Measurements from ENCODE around the gene MYRFL.

GRCh38 chr12:69998922-69999321 lies 173.9 kb downstream of the MYRFL start:
- TF ChIP-seq, protein P1, sequence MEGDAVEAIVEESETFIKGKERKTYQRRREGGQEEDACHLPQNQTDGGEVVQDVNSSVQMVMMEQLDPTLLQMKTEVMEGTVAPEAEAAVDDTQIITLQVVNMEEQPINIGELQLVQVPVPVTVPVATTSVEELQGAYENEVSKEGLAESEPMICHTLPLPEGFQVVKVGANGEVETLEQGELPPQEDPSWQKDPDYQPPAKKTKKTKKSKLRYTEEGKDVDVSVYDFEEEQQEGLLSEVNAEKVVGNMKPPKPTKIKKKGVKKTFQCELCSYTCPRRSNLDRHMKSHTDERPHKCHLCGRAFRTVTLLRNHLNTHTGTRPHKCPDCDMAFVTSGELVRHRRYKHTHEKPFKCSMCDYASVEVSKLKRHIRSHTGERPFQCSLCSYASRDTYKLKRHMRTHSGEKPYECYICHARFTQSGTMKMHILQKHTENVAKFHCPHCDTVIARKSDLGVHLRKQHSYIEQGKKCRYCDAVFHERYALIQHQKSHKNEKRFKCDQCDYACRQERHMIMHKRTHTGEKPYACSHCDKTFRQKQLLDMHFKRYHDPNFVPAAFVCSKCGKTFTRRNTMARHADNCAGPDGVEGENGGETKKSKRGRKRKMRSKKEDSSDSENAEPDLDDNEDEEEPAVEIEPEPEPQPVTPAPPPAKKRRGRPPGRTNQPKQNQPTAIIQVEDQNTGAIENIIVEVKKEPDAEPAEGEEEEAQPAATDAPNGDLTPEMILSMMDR (IDR thresholded peaks at IDR 0.05; ENCODE audit: low read length) = no peak
- TF ChIP-seq EZH2 (IDR thresholded peaks at IDR 0.05; ENCODE audit: borderline replicate concordance, low read length) = no peak

Measured in OCI-LY1 (cell line).